Esophagus muscularis mucosa (tissue), 4 donors: ENCODE results near the gene ACAD11.

Source experiments
- EP300 ChIP-seq: sonication (generic); formaldehyde crosslinking; IDR thresholded peaks from one replicate; pipeline ENCODE4 v1.6.1; 2017; ENCODE audit warnings: antibody characterized with exemption
- POLR2A ChIP-seq: fragments of 450-650 bp; IDR thresholded peaks from one replicate; pipeline ENCODE4 v1.6.1; 2017; ENCODE audit warnings: antibody characterized with exemption, moderate library complexity, mild to moderate bottlenecking, low read depth
- POLR2AphosphoS5 ChIP-seq, 2 donors: sonication (generic); formaldehyde crosslinking; IDR thresholded peaks; one replicate each; pipeline ENCODE4 v1.6.1; 2017; ENCODE audit warnings: antibody characterized with exemption in 2 of 2
- TF ChIP-seq, protein P1 (sequence below), 3 experiments: fragments of 200-600 bp in 2 of 3; fragments of 450-650 bp in 1 of 3; sonication (generic) in 2 of 3; IDR thresholded peaks; one replicate each; pipeline ENCODE4 v1.5.1; 2017 to 2019; ENCODE audit warnings: antibody characterized with exemption in 3 of 3, mild to moderate bottlenecking in 2 of 3, moderate library complexity in 1 of 3

GRCh38 chr3:132597660-132598059, 61.9 kb downstream of the ACAD11 start:
- TF ChIP-seq POLR2A (no peak), POLR2AphosphoS5 (IDR thresholded peaks at IDR 0.05) (no peak), EP300 (no peak)
- TF ChIP-seq, protein P1, sequence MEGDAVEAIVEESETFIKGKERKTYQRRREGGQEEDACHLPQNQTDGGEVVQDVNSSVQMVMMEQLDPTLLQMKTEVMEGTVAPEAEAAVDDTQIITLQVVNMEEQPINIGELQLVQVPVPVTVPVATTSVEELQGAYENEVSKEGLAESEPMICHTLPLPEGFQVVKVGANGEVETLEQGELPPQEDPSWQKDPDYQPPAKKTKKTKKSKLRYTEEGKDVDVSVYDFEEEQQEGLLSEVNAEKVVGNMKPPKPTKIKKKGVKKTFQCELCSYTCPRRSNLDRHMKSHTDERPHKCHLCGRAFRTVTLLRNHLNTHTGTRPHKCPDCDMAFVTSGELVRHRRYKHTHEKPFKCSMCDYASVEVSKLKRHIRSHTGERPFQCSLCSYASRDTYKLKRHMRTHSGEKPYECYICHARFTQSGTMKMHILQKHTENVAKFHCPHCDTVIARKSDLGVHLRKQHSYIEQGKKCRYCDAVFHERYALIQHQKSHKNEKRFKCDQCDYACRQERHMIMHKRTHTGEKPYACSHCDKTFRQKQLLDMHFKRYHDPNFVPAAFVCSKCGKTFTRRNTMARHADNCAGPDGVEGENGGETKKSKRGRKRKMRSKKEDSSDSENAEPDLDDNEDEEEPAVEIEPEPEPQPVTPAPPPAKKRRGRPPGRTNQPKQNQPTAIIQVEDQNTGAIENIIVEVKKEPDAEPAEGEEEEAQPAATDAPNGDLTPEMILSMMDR (IDR thresholded peaks at IDR 0.05) = no peak
